H9 (cell line): ENCODE results near the gene ZNF101. TPM values are rescaled to one million over a fixed set of nuclear protein-coding genes. Genes with fewer than 3 reads are reported as not detected.

ENCODE experiments used
- DNase-seq: peaks from one replicate; pipeline ENCODE4 v3.0.0-alpha.2; 2017
- H2AFZ ChIP-seq: one replicate; pipeline ENCODE4 v1.6.1; 2013; ENCODE audit warnings: mild to moderate bottlenecking, low read length, control low read depth, moderate library complexity
- H2AK5ac ChIP-seq: 2 replicates; pipeline ENCODE4 v1.6.1; 2013; ENCODE audit warnings: low read length, control low read depth, mixed read lengths; ENCODE audit not compliant: insufficient read length
- H2BK120ac ChIP-seq: one replicate; pipeline ENCODE4 v1.6.1; 2013; ENCODE audit warnings: low read depth, mild to moderate bottlenecking, low read length, control low read depth, inconsistent platforms; ENCODE audit not compliant: poor library complexity, severe bottlenecking
- H2BK12ac ChIP-seq: 2 replicates; pipeline ENCODE4 v1.6.1; 2013; ENCODE audit warnings: low read length, control low read depth, mixed read lengths, low read depth; ENCODE audit not compliant: insufficient read length
- H2BK15ac ChIP-seq: 2 replicates; pipeline ENCODE4 v1.6.1; 2013; ENCODE audit warnings: low read depth, low read length, control low read depth
- H2BK20ac ChIP-seq: one replicate; pipeline ENCODE4 v1.6.1; 2013; ENCODE audit warnings: low read depth, mild to moderate bottlenecking, low read length, control low read depth, inconsistent platforms; ENCODE audit not compliant: poor library complexity, severe bottlenecking
- H2BK5ac ChIP-seq: 2 replicates; pipeline ENCODE4 v1.6.1; 2013; ENCODE audit warnings: low read length, control low read depth, mixed read lengths; ENCODE audit not compliant: insufficient read length
- H3K14ac ChIP-seq: 2 replicates; pipeline ENCODE4 v1.6.1; 2013; ENCODE audit warnings: low read length, control low read depth; ENCODE audit not compliant: insufficient read depth
- H3K18ac ChIP-seq: 2 replicates; pipeline ENCODE4 v1.6.1; 2013; ENCODE audit warnings: low read depth, mild to moderate bottlenecking, mixed read lengths, low read length, control low read depth; ENCODE audit not compliant: insufficient read length
- H3K23ac ChIP-seq: 2 replicates; pipeline ENCODE4 v1.6.1; 2013; ENCODE audit warnings: low read length, control low read depth, mixed read lengths, low read depth; ENCODE audit not compliant: insufficient read length
- H3K23me2 ChIP-seq: 2 replicates; pipeline ENCODE4 v1.6.1; 2013; ENCODE audit warnings: low read depth, mild to moderate bottlenecking, mixed read lengths, low read length, control low read depth; ENCODE audit not compliant: insufficient read length, poor library complexity, severe bottlenecking
- H3K27ac ChIP-seq: 2 replicates; pipeline ENCODE4 v1.5.1; 2013; ENCODE audit warnings: low read length, control low read depth, mixed read lengths, low read depth; ENCODE audit not compliant: insufficient read length
- H3K27me3 ChIP-seq: 2 replicates; pipeline ENCODE4 v1.6.1; 2013; ENCODE audit warnings: low read length, control low read depth, inconsistent platforms; ENCODE audit not compliant: insufficient read depth
- H3K4ac ChIP-seq: 2 replicates; pipeline ENCODE4 v1.6.1; 2013; ENCODE audit warnings: low read depth, mild to moderate bottlenecking, control low read depth, inconsistent platforms, low read length, moderate library complexity
- H3K4me1 ChIP-seq: 2 replicates; pipeline ENCODE4 v1.6.1; 2013; ENCODE audit warnings: low read length, control low read depth, inconsistent platforms; ENCODE audit not compliant: insufficient read depth
- H3K4me2 ChIP-seq: 2 replicates; pipeline ENCODE4 v1.6.1; 2013; ENCODE audit warnings: low read length, control low read depth, mixed read lengths; ENCODE audit not compliant: insufficient read length, insufficient read depth
- H3K56ac ChIP-seq: 2 replicates; pipeline ENCODE4 v1.6.1; 2013; ENCODE audit warnings: low read depth, mild to moderate bottlenecking, mixed read lengths, low read length, control low read depth; ENCODE audit not compliant: insufficient read length
- H3K79me1 ChIP-seq: 2 replicates; pipeline ENCODE4 v1.6.1; 2013; ENCODE audit warnings: low read depth, mild to moderate bottlenecking, moderate library complexity, low read length, control low read depth, inconsistent platforms; ENCODE audit not compliant: insufficient read depth, poor library complexity, severe bottlenecking
- H3K79me2 ChIP-seq: 2 replicates; pipeline ENCODE4 v1.6.1; 2013; ENCODE audit warnings: low read length, control low read depth, inconsistent platforms; ENCODE audit not compliant: insufficient read depth
- H3K9ac ChIP-seq: 2 replicates; pipeline ENCODE4 v1.6.1; 2013; ENCODE audit warnings: low read length, control low read depth, mixed read lengths; ENCODE audit not compliant: insufficient read length; ENCODE audit errors: extremely low read depth
- H3K9me3 ChIP-seq: one replicate; pipeline ENCODE4 v1.6.1; 2013; ENCODE audit warnings: low read depth, low read length, inconsistent platforms; ENCODE audit not compliant: control insufficient read depth
- H3T11ph ChIP-seq: one replicate; pipeline ENCODE4 v1.6.1; 2013; ENCODE audit warnings: mild to moderate bottlenecking, low read length, control low read depth, inconsistent platforms
- H4K20me1 ChIP-seq: one replicate; pipeline ENCODE4 v1.6.1; 2013; ENCODE audit not compliant: control insufficient read depth, insufficient read length, insufficient read depth
- H4K5ac ChIP-seq: 2 replicates; pipeline ENCODE4 v1.6.1; 2013; ENCODE audit warnings: low read depth, mild to moderate bottlenecking, mixed read lengths, low read length, control low read depth; ENCODE audit not compliant: insufficient read length
- H4K8ac ChIP-seq: replicated peaks from 2 replicates; pipeline ENCODE4 v1.6.1; 2013; ENCODE audit warnings: low read length, control low read depth, mixed read lengths, low read depth; ENCODE audit not compliant: insufficient read length
- H4K91ac ChIP-seq: 2 replicates; pipeline ENCODE4 v1.6.1; 2013; ENCODE audit warnings: low read depth, mild to moderate bottlenecking, moderate library complexity, mixed read lengths, low read length, control low read depth; ENCODE audit not compliant: insufficient read length
- H3K27ac Mint-ChIP-seq, 3 experiments: 2 replicates in 2 of 3; 3 replicates in 1 of 3; pipeline ENCODE4 v1.8.0; 2020 to 2021; ENCODE audit warnings: mixed read lengths in 3 of 3, mild to moderate bottlenecking in 1 of 3, moderate library complexity in 1 of 3
- H3K27me3 Mint-ChIP-seq: 2 replicates; pipeline ENCODE4 v1.8.0; 2021; ENCODE audit warnings: low read depth, mild to moderate bottlenecking, moderate library complexity, mixed read lengths
- H3K36me3 Mint-ChIP-seq, 3 experiments: 2 replicates in 2 of 3; 3 replicates in 1 of 3; pipeline ENCODE4 v1.8.0; 2020 to 2021; ENCODE audit warnings: low read depth in 3 of 3, mixed read lengths in 3 of 3; ENCODE audit not compliant: insufficient read depth in 1 of 3
- H3K4me1 Mint-ChIP-seq, 2 experiments: 2 replicates each; pipeline ENCODE4 v1.8.0; 2020; ENCODE audit warnings: mixed read lengths in 2 of 2
- H3K4me3 Mint-ChIP-seq, 2 experiments: 2 replicates in 1 of 2; 3 replicates in 1 of 2; pipeline ENCODE4 v1.8.0; 2020 to 2021; ENCODE audit warnings: mild to moderate bottlenecking in 2 of 2, mixed read lengths in 2 of 2, moderate library complexity in 1 of 2
- H3K9me3 Mint-ChIP-seq, 2 experiments: 2 replicates in 1 of 2; 3 replicates in 1 of 2; pipeline ENCODE4 v1.8.0; 2020; ENCODE audit warnings: mild to moderate bottlenecking in 2 of 2, mixed read lengths in 2 of 2, moderate library complexity in 1 of 2
- WGBS: extraction: QIAGEN DNeasy Blood & Tissue Kit; methylation state at CpG from one replicate; pipeline ENCODE4 v1.1.7; 2013; ENCODE audit warnings: missing lambda C conversion rate, low lambda C conversion rate, mixed read lengths; ENCODE audit not compliant: insufficient read length; ENCODE audit errors: extremely low coverage; 5-methylcytosine and 5-hydroxymethylcytosine counted together
- total RNA-seq: library from RNA; stranded (reverse); gene quantifications from 2 replicates; pipeline ENCODE4 v1.2.1, GENCODE V29; 2021
- TF ChIP-seq, protein P1 (sequence below): fragments of 200-600 bp; sonication (generic); conservative IDR thresholded peaks from 3 replicates; pipeline ENCODE4 v1.8.0; 2021; ENCODE audit warnings: antibody characterized with exemption, mild to moderate bottlenecking

ZNF101 gene
- total RNA-seq, 1 experiment from 2014 or later: 46.9 TPM

DNA sequence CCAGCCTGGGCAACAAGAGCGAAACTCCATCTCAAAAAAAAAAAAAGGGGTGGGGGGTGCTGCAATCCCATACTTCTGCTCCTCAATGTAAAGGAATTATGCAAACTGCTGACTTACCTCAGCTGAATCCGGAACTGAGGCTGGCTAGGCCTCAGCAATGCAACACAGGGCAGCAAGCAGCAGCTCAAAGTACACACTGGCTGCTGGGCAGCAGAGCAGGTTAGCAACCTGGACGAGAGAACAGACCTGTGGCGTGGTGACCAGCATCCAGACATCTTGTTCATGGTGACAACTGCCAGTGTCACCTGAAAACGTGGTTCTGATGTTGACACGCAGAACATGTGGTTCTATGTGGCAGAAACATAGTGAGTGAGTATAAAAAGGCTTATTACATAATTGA is 36.2 kb downstream of the ZNF101 start:
- H4K91ac ChIP-seq: no peak overlapping the region
- no peak overlapping the region for H2AFZ ChIP-seq
- H3K79me1 ChIP-seq: no peaks in the 10 kb centered on the region
- peaks cover 29% of the 10 kb centered on the region for H3K9me3 ChIP-seq
- H3K27ac Mint-ChIP-seq: no peak overlapping the region
- H2BK12ac ChIP-seq: no peak overlapping the region
- H3K23ac ChIP-seq: no peak overlapping the region
- H3K9me3 Mint-ChIP-seq: peaks cover 68 to 82% of the 10 kb centered on the region in 2 experiments
- no peak overlapping the region for H3K4ac ChIP-seq
- WGBS: no CpG with 5 or more reads among the region's 6 CpGs
- H3K27ac ChIP-seq: no peak overlapping the region
- H2BK15ac ChIP-seq: no peak overlapping the region
- no peak overlapping the region for H3K9ac ChIP-seq
- H3K23me2 ChIP-seq: no peaks in the 10 kb centered on the region
- H4K5ac ChIP-seq: no peak overlapping the region
- no peaks in the 10 kb centered on the region for H3K4me1 Mint-ChIP-seq
- no peak overlapping the region for H3K56ac ChIP-seq
- no peaks in the 10 kb centered on the region for H3K79me2 ChIP-seq
- H3T11ph ChIP-seq: no peak overlapping the region
- no peak overlapping the region for H2BK120ac ChIP-seq
- no peaks in the 10 kb centered on the region for H4K20me1 ChIP-seq
- no peak overlapping the region for H2BK20ac ChIP-seq
- no peak for DNase-seq
- no peak overlapping the region for H4K8ac ChIP-seq
- H3K18ac ChIP-seq: no peak overlapping the region
- H3K27me3 Mint-ChIP-seq: peaks cover 3% of the 10 kb centered on the region
- H3K27me3 ChIP-seq: no peaks in the 10 kb centered on the region
- H3K4me3 Mint-ChIP-seq: no peak overlapping the region
- H3K36me3 Mint-ChIP-seq: peaks cover 58 to 65% (median 60%) of the 10 kb centered on the region in 3 experiments
- TF ChIP-seq, protein P1, sequence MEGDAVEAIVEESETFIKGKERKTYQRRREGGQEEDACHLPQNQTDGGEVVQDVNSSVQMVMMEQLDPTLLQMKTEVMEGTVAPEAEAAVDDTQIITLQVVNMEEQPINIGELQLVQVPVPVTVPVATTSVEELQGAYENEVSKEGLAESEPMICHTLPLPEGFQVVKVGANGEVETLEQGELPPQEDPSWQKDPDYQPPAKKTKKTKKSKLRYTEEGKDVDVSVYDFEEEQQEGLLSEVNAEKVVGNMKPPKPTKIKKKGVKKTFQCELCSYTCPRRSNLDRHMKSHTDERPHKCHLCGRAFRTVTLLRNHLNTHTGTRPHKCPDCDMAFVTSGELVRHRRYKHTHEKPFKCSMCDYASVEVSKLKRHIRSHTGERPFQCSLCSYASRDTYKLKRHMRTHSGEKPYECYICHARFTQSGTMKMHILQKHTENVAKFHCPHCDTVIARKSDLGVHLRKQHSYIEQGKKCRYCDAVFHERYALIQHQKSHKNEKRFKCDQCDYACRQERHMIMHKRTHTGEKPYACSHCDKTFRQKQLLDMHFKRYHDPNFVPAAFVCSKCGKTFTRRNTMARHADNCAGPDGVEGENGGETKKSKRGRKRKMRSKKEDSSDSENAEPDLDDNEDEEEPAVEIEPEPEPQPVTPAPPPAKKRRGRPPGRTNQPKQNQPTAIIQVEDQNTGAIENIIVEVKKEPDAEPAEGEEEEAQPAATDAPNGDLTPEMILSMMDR: no peak
- no peak overlapping the region for H2AK5ac ChIP-seq
- H2BK5ac ChIP-seq: no peak overlapping the region
- H3K4me1 ChIP-seq: no peaks in the 10 kb centered on the region
- H3K14ac ChIP-seq: no peak overlapping the region; the same call in 1 of the 2 replicates
- H3K4me2 ChIP-seq: no peak overlapping the region
